HG02938 (cell line): ENCODE data around the gene EPS8L3.
"Not testable (repeated sequence)": the region's sequence is repeated elsewhere in the genome, so short reads cannot be mapped to it uniquely, and the experiment has no call there.

Experiments
- ATAC-seq: cut with Tn5 transposase; IDR thresholded peaks from one replicate; pipeline ENCODE4 v1.9.1; 2021; ENCODE audit warnings: mild to moderate bottlenecking, moderate library complexity; ENCODE audit not compliant: unreplicated experiment

Gene EPS8L3, protein sequence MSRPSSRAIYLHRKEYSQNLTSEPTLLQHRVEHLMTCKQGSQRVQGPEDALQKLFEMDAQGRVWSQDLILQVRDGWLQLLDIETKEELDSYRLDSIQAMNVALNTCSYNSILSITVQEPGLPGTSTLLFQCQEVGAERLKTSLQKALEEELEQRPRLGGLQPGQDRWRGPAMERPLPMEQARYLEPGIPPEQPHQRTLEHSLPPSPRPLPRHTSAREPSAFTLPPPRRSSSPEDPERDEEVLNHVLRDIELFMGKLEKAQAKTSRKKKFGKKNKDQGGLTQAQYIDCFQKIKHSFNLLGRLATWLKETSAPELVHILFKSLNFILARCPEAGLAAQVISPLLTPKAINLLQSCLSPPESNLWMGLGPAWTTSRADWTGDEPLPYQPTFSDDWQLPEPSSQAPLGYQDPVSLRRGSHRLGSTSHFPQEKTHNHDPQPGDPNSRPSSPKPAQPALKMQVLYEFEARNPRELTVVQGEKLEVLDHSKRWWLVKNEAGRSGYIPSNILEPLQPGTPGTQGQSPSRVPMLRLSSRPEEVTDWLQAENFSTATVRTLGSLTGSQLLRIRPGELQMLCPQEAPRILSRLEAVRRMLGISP

DNA sequence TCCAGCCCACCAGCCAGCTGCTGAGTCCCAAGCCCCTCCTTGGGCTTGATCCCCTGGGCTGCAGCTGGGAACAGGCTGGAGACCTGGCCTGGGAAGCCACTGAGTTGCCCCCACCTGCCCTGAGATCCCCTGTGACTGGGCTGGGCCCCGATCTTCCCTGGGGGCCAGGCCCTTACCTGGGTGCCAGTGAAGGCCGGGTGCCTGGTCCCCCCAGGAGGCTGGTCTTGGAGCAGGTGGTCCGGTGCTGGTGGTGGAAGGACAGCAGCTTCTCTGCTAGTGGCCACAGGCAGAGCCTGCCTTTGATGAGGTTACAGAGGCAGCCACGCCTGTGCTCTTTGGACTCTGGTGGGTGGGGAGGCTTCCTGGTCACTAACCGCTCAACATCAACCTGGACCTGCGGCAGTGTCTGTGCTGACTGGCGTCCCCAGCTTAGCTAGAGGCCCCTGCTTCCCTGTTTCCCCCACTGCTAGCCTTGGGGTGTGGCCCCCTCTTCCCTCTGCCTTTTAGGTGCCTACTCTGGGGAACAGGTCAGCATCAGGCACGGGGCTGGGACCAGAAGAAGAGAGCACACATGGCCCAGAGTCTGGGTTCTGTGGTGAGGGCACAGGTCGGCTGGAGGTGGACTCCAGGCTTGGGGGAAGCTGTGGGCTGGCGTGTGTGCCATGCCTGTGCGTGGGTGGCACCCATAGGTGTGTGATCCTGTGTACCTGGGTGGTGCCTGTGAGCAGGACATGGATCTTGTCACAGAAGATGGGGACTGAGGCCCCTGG is at the start of gene EPS8L3:
Gene EPS8L3 (minus strand): TSS at position 278 of the 770 bp plus-strand sequence. CDS start 2,174 bp downstream, outside the sequence.
- ATAC-seq = no peak

DNA sequence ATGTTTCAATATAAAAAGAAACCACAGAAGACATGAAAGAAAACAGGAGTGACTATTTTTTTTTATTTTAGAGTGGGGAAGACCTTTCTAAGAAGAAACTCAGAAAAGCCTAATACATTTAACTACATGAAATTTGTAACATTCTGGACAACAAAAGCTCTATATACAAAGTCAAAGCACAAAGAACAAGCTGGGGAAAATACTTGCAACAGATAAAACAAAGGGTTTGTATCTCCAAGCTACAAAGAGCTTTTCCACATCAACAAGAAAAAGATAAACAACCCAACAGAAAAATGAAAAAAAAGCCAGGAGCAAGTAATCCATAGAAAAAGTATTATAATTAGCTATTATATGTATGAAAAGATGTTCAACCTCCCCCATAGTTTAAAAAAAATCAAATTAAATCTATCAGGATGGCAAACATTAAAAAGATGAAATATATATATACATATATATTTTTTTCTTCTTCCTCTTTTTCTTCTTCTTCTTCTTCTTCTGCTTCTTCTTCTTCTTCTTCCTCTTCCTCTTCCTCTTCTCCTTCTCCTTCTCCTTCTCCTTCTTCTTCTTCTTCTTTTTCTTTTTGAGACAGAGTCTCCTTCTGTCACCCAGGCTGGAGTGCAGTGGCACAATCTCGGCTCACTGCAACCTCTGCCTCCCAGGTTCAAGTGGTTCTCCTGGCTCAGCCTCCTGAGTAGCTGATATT is 49.1 kb upstream of the EPS8L3 start:
- ATAC-seq = no peak

DNA sequence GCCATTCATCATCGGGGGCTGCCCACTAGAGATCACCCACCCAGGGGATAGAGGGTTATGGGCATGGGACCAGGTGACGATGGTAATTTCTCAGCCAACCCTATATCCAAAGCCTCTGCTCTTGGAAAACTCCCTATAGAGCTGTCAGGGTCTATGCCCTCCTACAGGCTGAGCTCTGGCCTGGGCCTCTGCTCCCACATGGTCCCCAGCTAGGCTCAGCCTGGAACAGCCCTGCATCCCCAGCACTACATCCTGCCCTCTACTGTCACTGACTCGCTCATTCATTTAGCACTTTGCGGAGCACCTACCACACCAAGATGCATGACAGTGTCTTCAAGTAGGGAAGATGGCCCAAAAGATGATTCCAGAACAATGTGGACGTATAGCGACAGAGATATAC is 45.0 kb upstream of the EPS8L3 start:
- ATAC-seq = no peak

DNA sequence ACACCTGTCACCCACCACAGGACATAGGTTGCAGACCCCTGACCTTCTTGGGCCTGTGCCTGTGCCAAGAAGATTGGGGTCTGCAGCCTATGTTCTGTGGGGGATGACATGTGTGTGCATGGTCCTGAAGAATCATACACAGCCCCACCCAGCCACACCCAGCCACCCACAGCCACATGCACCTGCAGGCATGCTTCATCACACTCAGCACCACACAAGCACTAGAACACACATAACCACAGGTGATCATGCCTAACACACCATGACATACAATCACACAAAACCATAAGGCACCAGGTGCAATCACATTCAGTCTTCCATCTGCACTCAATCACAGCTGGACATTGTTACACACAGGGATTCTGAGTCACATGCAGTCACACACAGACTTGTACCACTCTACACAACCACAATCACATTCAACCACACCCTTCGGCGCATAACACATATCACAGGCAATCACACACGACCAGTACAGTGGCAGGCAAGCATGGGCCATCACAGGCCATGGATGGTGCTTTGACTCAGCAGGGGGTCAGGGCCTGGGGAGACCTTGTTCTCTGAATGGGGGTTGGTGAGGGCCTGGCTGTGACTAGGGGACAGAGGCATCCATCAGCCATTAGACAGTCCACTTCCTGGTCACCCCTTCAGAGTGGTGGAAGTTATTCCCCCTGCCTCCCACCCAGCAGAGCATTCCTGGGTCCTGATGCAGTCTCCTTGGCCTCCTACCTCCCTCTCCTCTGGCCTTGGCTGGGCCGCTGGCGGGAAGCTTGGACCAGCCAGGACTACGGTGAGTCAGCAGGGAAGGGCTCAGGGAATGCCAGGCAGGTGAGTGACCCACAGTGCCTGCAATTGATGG is 44.3 kb upstream of the EPS8L3 start:
- ATAC-seq = no peak

DNA sequence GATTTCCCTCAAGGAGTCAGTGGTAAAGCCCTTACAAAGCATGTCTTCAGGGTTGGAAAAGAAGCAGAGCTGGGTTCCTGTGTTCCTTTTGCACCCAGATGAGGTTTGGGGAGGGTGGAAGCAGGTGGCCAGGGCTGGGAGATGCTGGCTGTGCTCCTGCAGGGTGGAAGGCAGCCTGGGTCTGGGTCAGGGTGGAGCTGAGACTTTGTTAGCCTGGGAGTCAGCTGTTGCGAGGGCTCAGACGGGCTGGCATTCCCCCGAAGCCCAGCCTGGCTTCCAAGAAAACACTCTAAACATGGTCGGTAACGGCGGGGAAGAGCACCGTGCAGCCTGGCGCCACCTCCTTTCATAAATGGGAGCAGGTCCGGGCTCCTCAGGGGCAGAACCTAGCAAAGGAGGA is 43.7 kb upstream of the EPS8L3 start:
- ATAC-seq = no peak

DNA sequence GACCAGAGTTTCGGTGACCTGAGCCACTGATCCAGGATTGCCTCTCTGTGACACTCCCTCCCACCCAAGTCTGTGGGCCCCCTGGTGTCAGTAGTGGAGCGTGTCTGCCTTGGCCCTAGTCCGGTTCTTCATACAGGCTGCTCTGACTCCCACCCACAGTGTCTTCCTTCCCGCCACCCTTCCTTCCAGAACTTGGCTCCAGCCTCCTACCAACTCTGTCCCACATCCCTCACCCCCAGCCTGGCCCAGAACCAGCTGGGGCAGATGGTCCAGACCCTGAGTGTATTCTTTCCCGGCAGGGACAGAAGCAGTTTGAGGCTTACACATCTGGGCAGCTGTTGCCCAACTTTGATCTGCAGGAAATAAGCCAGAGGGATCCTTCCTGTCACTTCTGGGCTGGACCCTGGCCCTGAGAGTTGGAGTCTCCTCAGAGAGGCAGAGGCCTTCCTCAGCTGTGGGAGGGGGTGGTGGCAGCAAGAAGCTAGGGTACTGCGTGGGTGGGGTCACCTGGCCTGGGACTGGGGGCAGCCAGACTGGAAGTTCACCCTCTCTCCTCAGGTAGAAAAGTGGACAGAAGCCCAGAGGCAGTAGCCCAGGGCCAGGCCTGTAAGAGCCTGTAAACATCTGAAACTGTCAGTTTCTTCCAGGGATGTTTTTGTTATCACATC is 43.1 kb upstream of the EPS8L3 start:
- no peak for ATAC-seq

- ATAC-seq = no peak
Observed at GRCh38 chr1:109805486-109806165, 41.9 kb upstream of the EPS8L3 start.

DNA sequence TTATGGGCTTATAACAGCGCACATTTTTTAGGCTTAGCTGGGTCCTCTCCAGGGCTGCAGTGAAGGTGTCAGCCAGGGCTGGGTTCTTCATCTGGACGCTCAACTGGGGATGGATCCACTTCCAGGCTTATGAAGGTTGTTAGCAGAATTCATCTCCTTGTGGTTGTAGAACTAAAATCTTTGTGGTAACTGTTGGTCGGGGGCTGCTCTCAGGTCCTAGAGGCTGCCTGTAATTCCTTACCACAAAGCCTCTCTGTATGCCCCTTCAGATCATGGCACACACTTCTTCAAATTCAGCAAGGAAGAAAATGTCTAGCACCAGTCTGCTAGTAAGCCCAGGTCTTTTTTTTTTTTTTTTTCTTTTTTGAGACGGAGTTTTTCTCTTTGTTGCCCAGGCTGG is 40.9 kb upstream of the EPS8L3 start:
- no peak for ATAC-seq

DNA sequence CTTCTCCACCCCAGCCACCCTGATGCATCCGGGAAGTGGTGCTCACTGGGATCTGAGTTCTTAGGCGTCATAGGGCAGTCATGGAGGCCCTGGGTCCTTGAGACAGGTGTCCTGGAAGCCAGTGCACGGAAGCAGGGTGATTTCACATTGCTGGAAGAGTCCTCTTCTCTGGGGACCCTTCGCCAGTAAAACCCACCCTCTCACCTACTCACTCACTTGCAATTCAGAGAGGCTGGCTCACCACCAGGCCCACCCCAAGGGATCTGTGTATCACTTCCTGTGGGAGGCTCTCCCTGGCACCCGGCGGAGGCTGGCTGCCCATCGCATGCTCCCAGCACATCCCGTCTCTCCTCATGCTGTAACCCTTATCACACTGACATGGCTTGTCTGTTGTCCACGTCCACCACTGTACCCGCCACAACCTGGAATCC is 40.2 kb upstream of the EPS8L3 start:
- no peak for ATAC-seq

DNA sequence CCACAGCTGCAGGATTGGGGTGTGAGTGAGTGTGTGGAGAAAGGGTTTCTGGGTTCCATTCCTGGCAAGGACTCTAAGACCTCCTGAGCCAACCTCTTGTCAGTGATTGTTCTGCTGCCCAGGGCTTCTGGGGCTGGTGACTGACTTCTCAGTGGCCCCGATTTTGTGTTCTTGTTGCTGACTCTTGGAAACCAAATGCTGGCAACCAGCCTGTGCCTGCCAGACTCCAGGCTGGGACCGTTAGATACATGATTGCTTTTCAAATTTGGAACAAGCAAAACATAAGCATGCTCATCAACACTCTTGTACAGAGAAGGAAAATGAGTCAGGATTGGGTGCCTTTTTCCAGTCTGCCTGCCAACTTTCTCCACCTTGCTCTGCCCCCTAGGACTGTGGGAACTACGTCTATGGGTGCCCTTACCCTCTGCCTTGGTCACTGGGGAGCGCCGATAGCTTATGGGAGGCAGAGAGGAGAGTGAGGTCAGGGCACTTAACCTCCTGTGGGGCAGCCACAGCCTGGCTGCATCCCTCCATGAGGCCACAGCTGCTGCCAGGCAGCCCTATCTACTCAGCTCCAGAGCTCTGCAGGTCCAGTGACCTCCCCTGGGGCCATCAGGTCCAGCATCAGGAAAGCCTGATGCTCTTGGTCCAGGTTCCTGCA is 39.3 kb upstream of the EPS8L3 start:
- no peak for ATAC-seq

DNA sequence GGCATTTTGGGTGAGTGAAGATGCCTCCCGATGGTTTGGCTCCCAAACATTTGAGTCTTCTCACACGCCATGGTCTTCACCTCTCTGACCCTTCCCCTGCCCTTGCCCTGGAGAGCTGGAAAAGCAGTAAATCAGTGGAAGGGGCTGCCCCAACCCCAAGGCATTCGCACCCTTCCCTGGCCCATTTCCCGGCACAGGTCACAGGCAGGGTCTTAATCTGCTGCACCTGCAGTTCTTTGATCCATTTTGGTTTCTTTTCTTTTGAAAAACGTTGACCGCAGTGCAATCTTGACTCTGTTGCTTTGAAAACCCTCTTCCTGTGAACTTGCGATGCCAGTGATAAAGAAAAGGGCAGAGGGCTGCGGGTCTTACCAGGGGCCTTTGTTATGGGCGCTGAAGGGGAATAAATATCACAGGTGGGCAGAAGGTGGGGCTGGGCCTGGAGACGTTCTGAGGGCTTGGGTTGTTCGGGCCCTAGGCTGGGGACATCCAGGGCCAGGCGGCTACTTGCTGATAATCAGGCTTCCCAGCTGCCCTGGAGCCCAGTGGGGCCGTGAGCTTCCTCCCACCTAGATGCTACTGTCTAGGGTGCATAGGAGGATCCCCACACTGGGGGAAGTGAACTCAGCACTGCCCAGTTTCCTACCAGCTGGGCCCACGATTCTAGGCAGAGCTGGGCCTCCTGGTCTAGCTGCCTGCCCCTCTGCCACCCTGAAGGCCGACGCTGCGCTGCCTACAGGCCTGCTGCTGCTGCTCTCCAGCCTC is 38.6 kb upstream of the EPS8L3 start:
- ATAC-seq = no peak

- ATAC-seq = no peak
Observed at GRCh38 chr1:109801791-109802135, 38.0 kb upstream of the EPS8L3 start.

GRCh38 chr1:109800291-109800690 is 36.6 kb upstream of the EPS8L3 start:
- no peak for ATAC-seq

GRCh38 chr1:109799445-109799844 is 35.7 kb upstream of the EPS8L3 start:
- ATAC-seq = no peak

GRCh38 chr1:109797303-109797595 is 33.5 kb upstream of the EPS8L3 start:
- not testable (repeated sequence) for ATAC-seq

- no peak for ATAC-seq
Observed at GRCh38 chr1:109796484-109797302, 33.0 kb upstream of the EPS8L3 start.
